Ramos (cell line): ENCODE results near the gene SELENOI.
"Not testable (repeated sequence)": the region's sequence is repeated elsewhere in the genome, so short reads cannot be mapped to it uniquely, and the experiment has no call there.

Experiments used
- in situ Hi-C: fragments of 300-500 bp; cut with MboI; formaldehyde crosslinking; loops from one replicate; pipeline ENCODE4 v1.14.3; 2022; ENCODE audit warnings: low sequenced_read_pairs; ENCODE audit not compliant: unreplicated experiment

SELENOI gene

DNA sequence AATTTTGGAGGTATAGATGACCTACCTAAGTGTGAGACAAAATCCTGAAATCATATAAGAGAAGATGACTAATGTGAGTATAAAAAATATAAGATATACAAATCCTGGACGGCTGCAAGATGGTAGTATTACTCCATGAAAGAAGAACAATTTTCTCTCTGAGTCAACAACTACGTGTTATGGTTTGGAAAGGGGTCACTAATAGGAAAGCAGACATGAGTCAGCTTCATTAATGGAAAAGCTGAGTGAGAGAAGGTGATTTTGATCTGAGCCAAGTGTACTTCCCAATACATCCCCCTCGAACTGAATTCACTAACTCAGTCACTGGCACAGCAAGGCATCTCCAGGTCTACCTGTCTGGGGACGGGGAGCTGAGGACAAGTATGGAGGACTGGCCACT is 20.1 kb upstream of the SELENOI start:
- in situ Hi-C loops: loop anchor here (10.0 kb wide), 1 partner anchor 161 kb away; no protein-coding TSS in a partner anchor

- in situ Hi-C loops: loop anchor here (10.0 kb wide), 1 partner anchor 162 kb away; no protein-coding TSS in a partner anchor
Measured at GRCh38 chr2:26326514-26326913, 19.4 kb upstream of the SELENOI start.

DNA sequence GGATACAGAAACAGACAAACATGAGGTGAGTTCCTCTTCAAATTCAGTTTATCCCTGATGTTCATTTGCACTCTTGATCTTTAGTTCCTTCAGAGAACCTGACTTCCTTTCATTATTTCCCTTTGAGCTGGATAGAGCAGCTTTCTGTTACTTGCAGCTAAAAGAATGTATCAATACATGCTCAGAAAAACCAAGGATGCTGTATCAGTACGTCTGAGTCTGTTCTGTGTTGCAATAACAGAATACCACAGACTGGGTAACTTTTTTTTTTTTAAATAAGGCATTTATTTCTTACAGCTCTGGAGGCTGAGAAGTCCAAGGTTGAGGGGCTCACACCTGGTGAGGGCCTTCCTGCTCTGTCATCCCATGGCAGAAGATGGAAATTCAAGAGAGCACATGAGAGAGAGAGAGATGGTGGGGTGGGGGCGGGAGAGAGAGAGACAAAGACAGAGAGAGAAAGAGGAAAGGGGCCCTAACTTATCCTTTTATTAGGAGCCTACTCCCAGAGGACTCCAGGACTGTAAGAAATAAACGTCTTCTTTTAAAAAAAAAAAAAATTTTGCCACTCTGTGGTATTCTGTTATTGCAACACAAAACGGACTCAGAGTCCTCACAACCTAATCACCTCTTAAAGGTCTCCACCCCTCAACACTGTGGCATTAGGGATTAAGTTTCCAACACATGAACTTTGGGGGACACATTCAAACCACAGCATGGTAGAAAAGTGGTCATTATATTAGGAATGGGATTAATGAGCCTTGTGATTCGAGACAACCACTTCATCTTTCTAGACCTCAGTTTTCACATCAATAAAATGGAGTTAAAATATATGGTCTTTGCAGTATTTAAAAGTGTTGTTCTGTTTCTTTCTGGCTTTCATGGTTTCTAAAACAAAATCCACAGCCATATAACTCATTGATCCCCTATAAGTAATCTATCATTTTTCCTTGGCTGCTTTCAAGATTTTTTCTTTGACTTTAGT is 18.4 kb upstream of the SELENOI start:
- in situ Hi-C loops: loop anchor here (10.0 kb wide), 1 partner anchor 163 kb away; no protein-coding TSS in a partner anchor

DNA sequence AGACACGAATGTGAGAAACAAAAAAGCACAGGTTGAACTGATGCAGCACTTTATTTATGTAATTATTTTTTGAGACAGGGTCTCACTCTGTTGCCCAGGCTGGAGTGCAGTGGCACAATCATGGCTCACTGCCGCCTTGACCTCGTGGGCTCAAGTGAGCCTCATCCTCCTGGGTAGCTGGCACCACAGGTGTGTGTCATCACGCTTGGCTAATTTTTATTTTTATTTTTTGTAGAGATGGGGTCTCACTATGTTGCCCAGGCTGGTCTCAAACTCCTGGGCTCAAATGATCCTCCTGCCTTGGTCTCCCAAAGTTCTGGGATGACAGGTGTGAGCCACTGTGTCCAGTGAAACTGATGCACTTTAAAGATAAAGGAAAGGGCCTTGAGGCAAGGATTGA is 16.9 kb upstream of the SELENOI start:
- in situ Hi-C loops: loop anchor here (10.0 kb wide), 1 partner anchor 164 kb away; no protein-coding TSS in a partner anchor

- in situ Hi-C loops: no loop called here
Measured at GRCh38 chr2:26330114-26330549, 15.8 kb upstream of the SELENOI start.

DNA sequence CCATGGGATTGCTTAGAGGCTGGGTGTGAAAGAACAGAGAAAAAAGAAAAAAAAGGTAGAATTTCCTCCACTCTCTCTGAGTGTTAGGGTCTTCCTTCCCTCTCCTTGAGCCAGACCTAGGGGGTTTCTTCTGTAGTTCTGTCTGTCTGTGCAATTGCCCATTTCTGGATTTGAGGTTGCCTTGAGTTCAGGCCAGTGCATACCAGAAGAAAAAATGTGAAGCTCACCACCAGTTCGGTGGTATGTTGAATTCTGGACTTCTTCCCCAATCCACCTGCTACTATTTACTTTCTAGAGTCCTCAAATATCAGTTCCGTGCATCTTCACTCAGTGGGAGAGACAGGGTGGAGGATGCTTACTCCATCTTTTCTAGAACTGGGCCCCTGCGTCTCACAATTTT is 15.3 kb upstream of the SELENOI start:
- in situ Hi-C loops: no loop called here

GRCh38 chr2:26331321-26331720 is 14.6 kb upstream of the SELENOI start:
- in situ Hi-C loops: not testable (repeated sequence)

GRCh38 chr2:26333293-26333692 is 12.7 kb upstream of the SELENOI start:
- in situ Hi-C loops: no loop called here

GRCh38 chr2:26335231-26335630 is 10.7 kb upstream of the SELENOI start:
- in situ Hi-C loops: no loop called here

DNA sequence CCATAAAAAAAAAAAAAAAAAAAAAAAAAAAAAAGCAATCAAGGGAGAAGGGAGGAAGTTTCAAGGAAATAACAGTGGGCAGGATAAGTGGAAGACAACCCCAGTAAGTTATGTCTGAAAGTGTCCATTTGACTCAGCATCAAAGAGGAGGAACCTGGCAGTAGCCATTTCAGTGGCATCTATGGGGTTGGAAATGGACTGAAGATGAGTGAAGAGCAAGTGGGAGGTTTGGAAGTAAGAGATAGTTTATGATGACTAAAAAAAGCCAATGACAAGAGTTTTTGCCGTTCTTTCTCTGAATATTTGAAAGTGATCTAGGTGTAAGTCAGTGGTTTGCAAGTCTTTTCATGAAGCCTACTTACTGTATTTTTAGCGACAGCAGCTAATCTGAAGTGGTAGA is 9.2 kb upstream of the SELENOI start:
- in situ Hi-C loops: no loop called here

- in situ Hi-C loops: no loop called here
Measured at GRCh38 chr2:26337298-26337697, 8.6 kb upstream of the SELENOI start.

DNA sequence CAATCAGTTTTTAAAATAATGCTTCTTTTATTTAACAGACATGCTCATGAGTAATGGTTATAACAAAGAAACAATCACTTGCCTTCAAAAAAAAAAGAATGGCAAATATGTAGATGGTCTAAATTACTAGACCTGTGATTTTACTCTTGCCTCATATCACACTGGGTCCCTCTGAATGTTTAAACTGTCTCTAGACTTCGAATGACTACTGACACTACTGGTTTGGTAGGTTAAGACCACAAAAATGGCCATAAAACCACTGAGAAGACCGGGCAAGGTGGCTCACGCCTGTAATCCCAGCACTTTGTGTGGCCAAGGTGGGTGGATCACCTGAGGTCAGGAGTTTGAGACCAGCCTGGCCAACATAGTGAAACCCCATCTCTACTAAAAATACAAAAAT is 5.1 kb upstream of the SELENOI start:
- in situ Hi-C loops: no loop called here

- in situ Hi-C loops: no loop called here
Measured at GRCh38 chr2:26344581-26345282, 1.2 kb upstream of the SELENOI start.

GRCh38 chr2:26345283-26345544 is 729 bp upstream of the SELENOI start:
- in situ Hi-C loops: no loop called here

- in situ Hi-C loops: no loop called here
Measured at GRCh38 chr2:26346454-26347053, 611 bp downstream of the SELENOI start, which contains the start of gene ADGRF3. Gene ADGRF3, minus strand, starts transcription at chr2:26346789. Its CDS starts 555 bp downstream, at chr2:26346234.

- in situ Hi-C loops: no loop called here
Measured at GRCh38 chr2:26347286-26347865, 1.4 kb downstream of the SELENOI start.

DNA sequence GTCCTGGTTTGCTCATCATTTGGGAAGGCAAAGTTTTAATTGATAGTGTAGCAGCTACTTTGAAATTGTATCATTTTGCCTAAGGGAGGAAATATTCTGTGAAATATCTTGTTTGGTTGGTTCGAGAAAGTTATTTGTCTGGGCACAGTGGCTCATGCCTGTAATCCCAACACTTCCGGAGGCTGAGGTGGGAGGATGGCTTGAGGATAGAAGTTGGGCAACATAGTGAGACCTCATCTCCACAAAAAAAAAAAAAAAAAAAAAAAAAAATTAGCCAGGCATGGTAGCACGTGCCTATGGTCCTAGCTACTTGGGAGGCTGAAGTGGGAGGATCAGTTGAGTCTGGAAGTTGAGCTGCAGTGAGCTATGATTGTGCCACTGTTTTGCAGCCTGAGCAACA is 3.7 kb downstream of the SELENOI start:
- in situ Hi-C loops: no loop called here

DNA sequence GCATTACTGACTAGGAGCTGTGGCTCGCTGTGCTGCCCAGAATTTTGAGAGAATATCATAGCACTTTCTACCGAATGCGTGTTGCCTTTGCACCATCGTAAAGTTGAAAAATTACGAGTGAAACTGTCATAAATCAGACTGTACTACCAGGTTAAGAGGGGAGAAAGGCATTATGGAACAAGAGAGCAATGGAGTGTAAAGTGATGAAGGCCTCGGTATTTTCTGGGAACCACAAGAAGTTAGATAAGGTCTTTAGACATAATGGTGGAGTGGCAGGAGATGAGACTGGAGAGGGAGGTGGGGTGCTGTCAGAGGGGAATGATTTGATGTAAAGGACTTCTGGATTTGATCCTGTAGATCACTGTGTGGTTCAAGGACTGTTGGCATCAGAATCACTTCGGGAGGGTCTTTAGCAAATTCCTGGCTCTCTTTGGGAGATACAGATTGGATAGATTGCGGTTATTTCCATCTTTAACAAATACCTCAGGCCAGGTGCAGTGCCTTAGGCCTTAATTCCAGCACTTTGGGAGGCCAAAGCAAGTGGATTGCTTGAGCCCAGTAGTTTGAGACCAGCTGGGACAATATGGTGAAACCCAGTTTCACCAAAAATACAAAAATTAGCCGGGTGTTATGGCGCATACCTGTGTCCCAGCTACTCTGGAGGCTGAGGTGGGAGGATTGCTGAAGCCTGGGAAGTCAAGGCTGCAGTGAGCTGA is 5.6 kb downstream of the SELENOI start:
- in situ Hi-C loops: no loop called here

DNA sequence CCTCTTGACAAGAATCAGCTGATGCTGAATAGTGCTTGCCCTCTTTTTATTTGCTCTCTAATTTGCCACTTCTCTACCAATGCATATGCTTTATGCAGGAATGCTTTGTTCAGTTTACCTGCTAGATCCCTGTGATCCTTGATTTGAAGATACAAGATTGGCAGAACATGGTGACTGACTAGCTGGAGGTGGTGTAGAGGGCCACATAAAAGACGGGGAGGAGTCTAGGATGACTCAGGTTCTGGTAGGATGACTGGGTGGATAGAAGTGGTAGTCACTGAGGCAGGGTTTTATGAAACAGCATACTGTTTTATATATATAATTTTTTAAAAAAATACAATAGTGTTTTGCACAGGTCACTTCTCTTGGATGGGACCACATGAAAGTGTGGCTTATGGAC is 6.9 kb downstream of the SELENOI start:
- in situ Hi-C loops: no loop called here

DNA sequence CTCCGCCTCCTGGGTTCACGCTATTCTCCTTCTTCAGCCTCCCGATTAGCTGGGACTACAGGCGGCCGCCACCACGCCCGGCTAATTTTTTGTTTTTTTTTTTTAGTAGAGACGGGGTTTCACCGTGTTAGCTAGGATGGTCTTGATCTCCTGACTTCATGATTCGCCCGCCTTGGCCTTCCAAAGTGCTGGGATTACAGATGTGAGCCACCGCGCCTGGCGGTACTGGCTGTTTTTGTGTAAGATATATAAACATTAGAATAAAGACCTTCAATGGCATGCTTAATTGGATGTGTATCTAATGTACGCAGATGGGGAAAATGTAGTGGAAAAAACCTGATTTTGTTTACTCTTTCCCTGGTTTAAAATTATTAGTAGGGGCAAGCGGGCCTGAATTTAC is 8.5 kb downstream of the SELENOI start:
- in situ Hi-C loops: not testable (repeated sequence)
